Esophagus squamous epithelium (tissue), 4 donors: Measurements from ENCODE around the gene SIX5.

Experiments
- CTCF ChIP-seq, 6 experiments: fragments of 450-650 bp in 4 of 6; fragments of 200-600 bp in 2 of 6; sonication (generic) in 2 of 6; IDR thresholded peaks; one replicate each; pipeline ENCODE4 v1.5.1; 2016 to 2019; ENCODE audit warnings: antibody characterized with exemption in 6 of 6, mild to moderate bottlenecking in 4 of 6, moderate library complexity in 4 of 6
- POLR2A ChIP-seq, 4 donors: fragments of 450-650 bp; IDR thresholded peaks; one replicate each; pipeline ENCODE4 v1.6.1; 2017; ENCODE audit warnings: antibody characterized with exemption in 4 of 4, mild to moderate bottlenecking in 4 of 4, moderate library complexity in 3 of 4

DNA sequence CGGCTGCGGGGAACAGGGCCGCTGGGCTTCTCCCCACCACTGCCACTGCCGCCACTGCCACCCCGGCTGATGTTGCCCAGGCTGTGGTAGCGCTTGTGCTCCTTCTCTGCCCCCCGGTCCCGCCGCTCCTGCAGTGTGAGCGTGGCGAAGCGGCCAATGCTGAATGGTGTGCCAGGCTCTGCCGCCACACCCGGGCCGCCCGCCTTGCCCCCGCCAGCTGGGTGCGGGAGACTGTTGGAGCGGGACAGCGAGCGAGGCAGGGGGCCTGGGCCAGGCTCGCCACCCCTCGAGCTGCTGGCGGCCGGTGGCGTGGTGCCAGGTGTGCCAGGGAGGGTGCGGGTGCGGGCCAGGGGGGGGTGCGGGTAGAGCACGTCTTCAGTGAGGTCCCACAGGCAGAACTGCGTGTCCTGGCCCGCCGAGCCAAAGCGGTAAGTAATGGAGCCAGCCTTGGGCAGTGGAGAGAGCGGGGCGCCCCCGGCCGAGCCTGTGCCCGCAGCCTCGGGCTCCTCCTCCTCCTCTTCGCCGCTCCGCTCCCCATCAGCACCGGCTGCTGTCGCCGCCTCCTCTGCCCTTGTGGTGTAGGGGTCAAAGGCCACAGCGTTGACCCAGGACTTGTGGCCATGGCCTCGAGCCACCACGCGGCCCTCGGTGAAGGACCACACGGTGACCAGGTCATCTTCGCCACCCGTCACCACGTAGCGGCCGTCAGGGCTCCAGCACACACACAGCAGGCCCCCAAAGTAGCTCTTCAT is 16.9 kb upstream of the SIX5 start:
- TF ChIP-seq CTCF (IDR thresholded peaks at IDR 0.05) (no peak), POLR2A (IDR thresholded peaks at IDR 0.05) (no peak)
